HG03135 (cell line): ENCODE measurements around the gene GPR39.

Experiments used
- ATAC-seq: cut with Tn5 transposase; IDR thresholded peaks from one replicate; pipeline ENCODE4 v1.9.1; 2021; ENCODE audit warnings: mild to moderate bottlenecking, moderate library complexity; ENCODE audit not compliant: unreplicated experiment

Gene GPR39

GRCh38 chr2:132441051-132441450 lies 24.4 kb downstream of the GPR39 start:
- no peak for ATAC-seq

GRCh38 chr2:132442278-132442677 lies 25.7 kb downstream of the GPR39 start:
- no peak for ATAC-seq

- no peak for ATAC-seq
These were observed 26.5 kb downstream of the GPR39 start for GRCh38 chr2:132443106-132443505.

GRCh38 chr2:132446444-132446843 lies 29.8 kb downstream of the GPR39 start:
- ATAC-seq = no peak

- no peak for ATAC-seq
These were observed 31.7 kb downstream of the GPR39 start for GRCh38 chr2:132448331-132448730.

- no peak for ATAC-seq
These were observed 32.2 kb downstream of the GPR39 start for GRCh38 chr2:132448771-132449170.

GRCh38 chr2:132449868-132450267 lies 33.3 kb downstream of the GPR39 start:
- no peak for ATAC-seq

- ATAC-seq = no peak
These were observed 44.2 kb downstream of the GPR39 start for GRCh38 chr2:132460781-132461180.

- ATAC-seq = no peak
These were observed 45.6 kb downstream of the GPR39 start for GRCh38 chr2:132462236-132462635.

- ATAC-seq = no peak
These were observed 47.1 kb downstream of the GPR39 start for GRCh38 chr2:132463719-132464118.

GRCh38 chr2:132465917-132466316 lies 49.3 kb downstream of the GPR39 start:
- no peak for ATAC-seq

GRCh38 chr2:132466428-132467028 lies 49.9 kb downstream of the GPR39 start:
- no peak for ATAC-seq

- no peak for ATAC-seq
These were observed 52.4 kb downstream of the GPR39 start for GRCh38 chr2:132468821-132469675.

GRCh38 chr2:132470746-132471145 lies 54.1 kb downstream of the GPR39 start:
- no peak for ATAC-seq

- no peak for ATAC-seq
These were observed 56.7 kb downstream of the GPR39 start for GRCh38 chr2:132473174-132473883.

GRCh38 chr2:132475615-132476014 lies 59.0 kb downstream of the GPR39 start:
- ATAC-seq = no peak

GRCh38 chr2:132477436-132477835 lies 60.8 kb downstream of the GPR39 start:
- ATAC-seq = no peak

- ATAC-seq = no peak
These were observed 61.4 kb downstream of the GPR39 start for GRCh38 chr2:132477962-132478361.

GRCh38 chr2:132478461-132479105 lies 62.0 kb downstream of the GPR39 start:
- ATAC-seq = no peak

- ATAC-seq = no peak
These were observed 62.5 kb downstream of the GPR39 start for GRCh38 chr2:132479155-132479554.

GRCh38 chr2:132482821-132483220 lies 66.2 kb downstream of the GPR39 start:
- no peak for ATAC-seq
